Retinal pigment epithelial cell (primary cell): Measurements from ENCODE around the gene ISCA1.

Experiments
- DNase-seq: peaks from one replicate; pipeline ENCODE4 v3.0.0-alpha.2; 2010; ENCODE audit warnings: low read depth
- H3K4me3 ChIP-seq: 2 replicates; pipeline ENCODE4 v1.5.1; 2011; ENCODE audit warnings: mild to moderate bottlenecking, low read length, control low read depth, moderate library complexity
- TF ChIP-seq, protein P1 (sequence below): conservative IDR thresholded peaks from 2 replicates; pipeline ENCODE4 v1.5.1; 2011; ENCODE audit warnings: low read depth, low read length, control low read depth, inconsistent platforms

The ISCA1 gene

DNA sequence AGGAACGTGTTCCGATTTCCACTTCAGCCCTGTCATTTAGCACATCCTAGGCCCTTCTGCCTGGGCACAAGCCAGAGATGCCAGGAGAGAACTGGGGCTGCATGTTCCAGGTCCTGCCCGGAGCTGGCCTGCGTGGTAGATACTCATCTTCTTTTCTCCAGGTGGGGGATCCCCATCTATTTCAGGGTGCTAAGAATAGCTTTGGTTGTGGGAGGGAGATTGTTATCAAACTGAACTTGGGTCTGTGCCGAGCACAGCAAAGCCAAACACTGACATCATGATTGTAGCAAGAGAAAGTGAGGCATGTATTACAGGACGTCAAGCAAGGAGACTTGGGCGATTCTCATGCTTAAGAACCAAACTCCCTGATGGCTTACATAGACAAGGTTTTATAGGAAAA, 41.1 kb downstream of the ISCA1 start:
- H3K4me3 ChIP-seq: no peak overlapping the region
- TF ChIP-seq, protein P1, sequence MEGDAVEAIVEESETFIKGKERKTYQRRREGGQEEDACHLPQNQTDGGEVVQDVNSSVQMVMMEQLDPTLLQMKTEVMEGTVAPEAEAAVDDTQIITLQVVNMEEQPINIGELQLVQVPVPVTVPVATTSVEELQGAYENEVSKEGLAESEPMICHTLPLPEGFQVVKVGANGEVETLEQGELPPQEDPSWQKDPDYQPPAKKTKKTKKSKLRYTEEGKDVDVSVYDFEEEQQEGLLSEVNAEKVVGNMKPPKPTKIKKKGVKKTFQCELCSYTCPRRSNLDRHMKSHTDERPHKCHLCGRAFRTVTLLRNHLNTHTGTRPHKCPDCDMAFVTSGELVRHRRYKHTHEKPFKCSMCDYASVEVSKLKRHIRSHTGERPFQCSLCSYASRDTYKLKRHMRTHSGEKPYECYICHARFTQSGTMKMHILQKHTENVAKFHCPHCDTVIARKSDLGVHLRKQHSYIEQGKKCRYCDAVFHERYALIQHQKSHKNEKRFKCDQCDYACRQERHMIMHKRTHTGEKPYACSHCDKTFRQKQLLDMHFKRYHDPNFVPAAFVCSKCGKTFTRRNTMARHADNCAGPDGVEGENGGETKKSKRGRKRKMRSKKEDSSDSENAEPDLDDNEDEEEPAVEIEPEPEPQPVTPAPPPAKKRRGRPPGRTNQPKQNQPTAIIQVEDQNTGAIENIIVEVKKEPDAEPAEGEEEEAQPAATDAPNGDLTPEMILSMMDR: no peak
- no peak for DNase-seq

DNA sequence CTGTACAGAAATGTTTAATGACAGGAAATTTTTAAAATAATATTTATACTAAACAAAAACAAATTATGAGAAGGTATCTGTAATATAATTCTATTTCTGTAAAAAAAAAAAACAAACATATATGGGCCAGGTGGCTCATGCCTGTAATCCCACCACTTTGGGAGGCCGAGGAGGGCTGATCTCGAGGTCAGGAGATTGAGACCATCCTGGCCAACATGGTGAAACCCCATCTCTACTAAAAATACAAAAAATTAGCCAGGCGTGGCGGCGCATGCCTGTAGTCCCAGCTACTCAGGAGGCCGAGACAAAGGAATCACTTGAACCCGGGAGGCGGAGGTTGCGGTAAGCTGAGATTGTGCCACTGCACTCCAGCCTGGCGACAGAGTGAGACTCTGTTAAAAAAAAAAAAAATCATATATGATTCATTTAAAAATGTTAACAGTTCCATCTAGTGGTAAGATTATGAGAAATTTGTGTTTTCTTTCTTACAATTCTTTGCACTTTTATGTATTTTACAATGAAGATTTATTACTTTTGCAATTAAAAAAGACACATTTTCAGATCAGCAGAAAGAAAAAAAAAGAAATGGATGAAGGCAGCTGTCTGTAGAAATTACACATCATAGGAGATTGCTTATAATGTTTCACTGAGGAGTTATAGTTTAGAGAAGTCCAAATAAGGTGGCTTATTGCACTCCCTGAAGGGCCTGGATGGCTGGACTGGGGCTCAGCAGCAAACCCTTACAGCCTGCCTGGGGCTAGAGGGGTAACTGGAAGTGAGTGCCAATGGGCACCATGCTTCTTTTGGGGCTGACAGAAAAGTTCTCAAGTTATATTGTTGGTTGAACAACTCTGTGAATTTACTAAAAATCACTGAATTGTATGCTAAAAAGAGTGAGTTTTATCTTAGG, 43.2 kb downstream of the ISCA1 start:
- DNase-seq: no peak
- TF ChIP-seq, protein P1: no peak
- no peak overlapping the region for H3K4me3 ChIP-seq

DNA sequence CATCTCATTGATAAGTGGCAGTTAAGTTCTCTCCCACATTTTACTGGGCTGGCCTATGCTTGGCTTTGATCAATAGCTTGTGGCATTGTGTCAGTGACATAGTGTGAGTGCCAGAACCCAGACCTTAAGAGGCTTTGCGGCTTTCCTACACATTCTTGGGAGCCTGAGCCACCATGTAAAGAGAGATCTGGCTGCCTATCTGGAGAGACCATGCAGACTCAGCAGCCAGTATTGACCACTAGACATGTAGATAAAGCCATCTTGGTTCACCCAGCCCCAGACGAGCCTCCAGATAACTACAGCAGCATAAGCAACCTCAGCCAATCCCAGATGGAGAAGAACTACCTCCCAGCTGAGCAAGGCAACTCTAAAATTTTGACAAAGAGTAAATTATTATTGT, 51.5 kb downstream of the ISCA1 start:
- DNase-seq: no peak
- no peak overlapping the region for H3K4me3 ChIP-seq
- TF ChIP-seq, protein P1: no peak

DNA sequence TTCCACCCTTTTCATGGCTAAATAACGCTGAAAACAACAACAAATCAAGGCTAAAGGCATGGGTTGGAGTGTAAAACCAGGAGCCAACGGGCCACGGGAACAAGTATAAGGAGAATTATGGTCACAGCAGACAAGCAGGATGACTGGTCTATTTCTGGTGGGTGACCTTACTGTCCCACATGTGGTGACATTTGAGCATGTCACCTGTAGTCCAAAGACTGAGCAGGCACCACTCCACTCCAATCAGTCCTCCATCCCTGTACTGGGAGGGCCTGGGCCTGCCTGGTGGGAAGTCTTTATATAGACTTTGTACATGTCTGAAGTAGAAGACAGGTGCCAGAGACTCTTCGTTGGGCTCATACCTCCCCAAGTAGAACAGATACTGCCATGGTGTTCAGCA, 59.7 kb downstream of the ISCA1 start:
- no peak for DNase-seq
- no peak overlapping the region for H3K4me3 ChIP-seq
- TF ChIP-seq, protein P1: no peak

DNA sequence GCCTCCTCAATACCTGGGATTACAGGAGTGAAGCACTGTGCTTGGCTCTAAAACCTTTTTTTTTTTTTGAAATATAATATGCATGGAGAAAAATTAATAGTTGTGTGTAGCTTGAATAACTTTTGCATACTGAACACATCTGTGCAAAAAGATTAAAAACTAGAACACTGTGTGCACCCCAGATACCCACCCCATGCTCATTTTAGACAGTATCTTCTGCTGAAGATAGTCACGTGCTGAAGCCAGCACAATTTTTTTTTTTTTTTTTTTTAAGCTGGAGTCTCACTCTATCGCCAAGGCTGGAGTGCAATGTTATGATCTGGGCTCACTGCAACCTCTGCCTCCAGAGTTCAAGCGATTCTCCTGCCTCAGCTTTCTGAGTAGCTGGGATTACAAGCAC, 62.7 kb downstream of the ISCA1 start:
- no peak overlapping the region for H3K4me3 ChIP-seq
- DNase-seq: no peak
- TF ChIP-seq, protein P1: no peak

DNA sequence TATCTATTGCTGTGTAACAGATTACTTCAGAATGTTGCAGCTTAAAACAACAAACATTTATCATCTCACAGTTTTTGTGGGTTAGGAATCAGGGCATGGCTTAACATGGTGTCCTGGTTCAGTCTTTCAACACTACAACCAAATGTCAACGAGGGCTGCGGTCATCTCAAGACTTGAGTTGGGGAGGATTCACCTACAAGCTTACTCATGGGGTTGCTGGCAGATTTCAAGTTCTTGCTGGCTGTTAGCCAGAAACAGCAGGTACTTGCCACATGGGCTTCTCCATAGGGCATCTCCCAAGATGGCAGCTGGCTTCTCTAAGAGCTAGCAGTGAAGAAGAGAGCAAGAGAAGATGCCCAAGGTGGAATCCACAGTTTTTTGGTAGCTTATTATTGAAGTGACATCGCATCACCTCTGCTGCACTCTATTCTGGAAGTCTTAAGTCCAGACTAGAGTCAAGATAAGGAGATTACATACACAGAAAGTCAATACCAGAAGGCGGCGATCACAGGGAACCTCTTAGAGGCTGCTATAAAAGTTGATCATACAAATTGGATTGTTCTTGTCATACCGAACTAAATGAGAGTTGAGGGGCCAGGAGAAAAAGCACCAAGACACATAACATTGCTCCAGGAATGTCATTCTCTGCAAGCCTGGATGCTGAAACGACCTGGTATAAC, 65.1 kb downstream of the ISCA1 start:
- TF ChIP-seq, protein P1: no peak
- no peak for DNase-seq
- H3K4me3 ChIP-seq: no peak overlapping the region
